ENCODE data around the gene HPCA.

The HPCA gene

GRCh38 chr1:32886004-32886827, at the start of gene HPCA:
Gene HPCA (plus strand): TSS chr1:32886491. CDS start chr1:32888899, 2,408 bp downstream.
- no peak for TF ChIP-seq POLR2A (IDR thresholded peaks at IDR 0.05; ENCODE audit: low read length)
- no peak for TF ChIP-seq GATA1 (IDR thresholded peaks at IDR 0.05; ENCODE audit: low read depth, low read length)
- DNase-seq: peak; percentile 68 to 70

DNA sequence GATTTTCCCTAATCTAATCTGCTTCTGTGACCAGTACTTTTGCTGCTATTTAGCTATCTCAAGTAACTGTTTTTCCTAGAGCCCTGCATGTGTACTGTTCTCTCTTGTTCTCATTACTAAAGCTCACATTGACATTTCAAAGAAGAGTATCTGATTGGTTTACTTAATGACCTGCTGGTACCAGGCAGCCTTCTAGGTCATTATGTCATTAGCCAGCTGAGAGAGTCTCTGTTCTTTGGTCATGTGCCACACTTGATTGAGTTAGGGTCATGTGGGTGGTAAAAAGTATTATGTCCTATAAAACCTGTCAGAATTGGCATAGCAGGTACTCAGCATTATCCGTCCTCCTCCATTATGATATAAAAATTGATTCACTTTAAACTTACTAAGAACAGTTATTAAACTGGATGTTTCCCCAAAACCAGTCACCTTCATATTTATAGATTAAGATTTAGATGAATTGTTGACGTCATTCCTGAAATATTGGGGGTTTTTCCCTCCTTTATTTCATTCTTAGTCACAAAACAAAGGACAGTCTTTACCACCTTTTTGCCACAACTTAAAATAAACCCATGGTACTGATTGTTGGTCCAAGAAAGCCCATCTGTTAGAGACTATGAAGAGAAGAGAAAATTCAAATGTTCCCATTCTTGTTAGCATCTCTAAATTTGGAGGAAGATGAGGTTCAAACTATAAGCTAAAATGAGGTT, 37.8 kb upstream of the HPCA start:
- TF ChIP-seq POLR2A (IDR thresholded peaks at IDR 0.05; ENCODE audit: low read length): no peak
- TF ChIP-seq GATA1 (IDR thresholded peaks at IDR 0.05; ENCODE audit: low read depth, low read length): no peak
- DNase-seq: no peak

DNA sequence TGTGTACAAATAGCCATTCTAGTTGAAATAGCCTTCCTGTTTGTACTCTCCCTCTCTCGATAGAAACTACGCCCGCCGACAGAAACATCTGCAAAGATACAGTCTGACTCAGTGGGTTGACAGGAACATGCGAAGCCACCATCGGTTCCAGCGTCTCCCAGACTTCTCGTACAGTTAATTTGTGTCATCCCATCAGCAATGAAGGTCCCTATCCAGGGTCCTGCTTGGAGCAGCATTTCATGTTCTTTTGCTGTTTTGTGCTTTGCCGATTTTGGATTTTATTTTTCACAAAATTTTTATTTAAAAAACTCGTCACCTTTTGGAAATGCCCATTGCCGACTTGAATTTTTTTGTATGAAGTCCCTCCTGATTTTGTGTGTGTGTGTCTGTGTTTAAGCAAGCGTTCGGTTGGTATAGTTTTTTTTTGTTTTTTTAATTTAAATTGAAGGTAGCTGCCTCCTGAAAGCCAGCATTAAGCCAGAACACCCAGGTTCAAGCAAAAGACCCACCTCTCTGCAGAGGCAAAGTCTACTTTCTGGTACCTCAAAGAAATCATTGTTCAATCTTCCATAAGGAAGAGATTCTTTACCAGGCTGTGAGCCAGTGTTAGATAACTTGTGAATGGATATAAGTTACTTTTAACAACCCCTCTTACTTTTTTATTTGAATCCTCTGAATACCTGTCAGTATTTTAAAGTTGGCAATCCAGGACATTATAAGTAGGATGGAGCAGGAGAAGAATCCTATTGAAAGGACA, 30.3 kb upstream of the HPCA start:
- no peak for TF ChIP-seq POLR2A (IDR thresholded peaks at IDR 0.05; ENCODE audit: low read length)
- no peak for TF ChIP-seq GATA1 (IDR thresholded peaks at IDR 0.05; ENCODE audit: low read depth, low read length)
- no peak for DNase-seq

GRCh38 chr1:32858136-32858535, 28.2 kb upstream of the HPCA start:
- TF ChIP-seq POLR2A (IDR thresholded peaks at IDR 0.05; ENCODE audit: low read length): no peak
- no peak for TF ChIP-seq GATA1 (IDR thresholded peaks at IDR 0.05; ENCODE audit: low read depth, low read length)

GRCh38 chr1:32858791-32859190, 27.5 kb upstream of the HPCA start:
- TF ChIP-seq POLR2A (IDR thresholded peaks at IDR 0.05; ENCODE audit: low read length) (no peak), GATA1 (IDR thresholded peaks at IDR 0.05; ENCODE audit: low read depth, low read length) (no peak)
- DNase-seq: no peak

More at GRCh38 chr1:32858136-32858535, 28.2 kb upstream of the HPCA start:
- no peak for DNase-seq

GRCh38 chr1:32859915-32860314, 26.4 kb upstream of the HPCA start:
- TF ChIP-seq POLR2A (IDR thresholded peaks at IDR 0.05; ENCODE audit: low read length): no peak
- no peak for TF ChIP-seq GATA1 (IDR thresholded peaks at IDR 0.05; ENCODE audit: low read depth, low read length)
- DNase-seq: no peak

DNA sequence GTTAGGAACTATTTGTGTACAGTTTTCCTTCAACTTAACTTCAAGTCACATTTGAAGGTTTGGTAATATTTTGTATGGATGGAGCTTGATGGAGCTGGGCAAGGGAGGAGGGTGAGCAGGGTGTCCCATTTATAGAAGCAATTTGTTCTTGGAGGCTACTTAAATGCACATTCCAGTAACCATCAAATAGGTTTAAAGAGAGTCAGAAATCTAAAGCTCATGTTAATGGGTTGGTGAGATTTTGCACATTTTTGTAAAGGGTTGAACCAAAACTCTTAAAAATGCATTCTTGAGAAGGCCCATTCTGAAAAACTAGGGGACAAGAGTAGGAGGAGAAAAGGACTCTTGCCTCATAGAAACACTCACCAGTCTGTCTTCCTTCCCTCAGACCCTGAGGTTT, 25.7 kb upstream of the HPCA start:
- no peak for DNase-seq
- TF ChIP-seq GATA1 (IDR thresholded peaks at IDR 0.05; ENCODE audit: low read depth, low read length): no peak
- TF ChIP-seq POLR2A (IDR thresholded peaks at IDR 0.05; ENCODE audit: low read length): no peak

DNA sequence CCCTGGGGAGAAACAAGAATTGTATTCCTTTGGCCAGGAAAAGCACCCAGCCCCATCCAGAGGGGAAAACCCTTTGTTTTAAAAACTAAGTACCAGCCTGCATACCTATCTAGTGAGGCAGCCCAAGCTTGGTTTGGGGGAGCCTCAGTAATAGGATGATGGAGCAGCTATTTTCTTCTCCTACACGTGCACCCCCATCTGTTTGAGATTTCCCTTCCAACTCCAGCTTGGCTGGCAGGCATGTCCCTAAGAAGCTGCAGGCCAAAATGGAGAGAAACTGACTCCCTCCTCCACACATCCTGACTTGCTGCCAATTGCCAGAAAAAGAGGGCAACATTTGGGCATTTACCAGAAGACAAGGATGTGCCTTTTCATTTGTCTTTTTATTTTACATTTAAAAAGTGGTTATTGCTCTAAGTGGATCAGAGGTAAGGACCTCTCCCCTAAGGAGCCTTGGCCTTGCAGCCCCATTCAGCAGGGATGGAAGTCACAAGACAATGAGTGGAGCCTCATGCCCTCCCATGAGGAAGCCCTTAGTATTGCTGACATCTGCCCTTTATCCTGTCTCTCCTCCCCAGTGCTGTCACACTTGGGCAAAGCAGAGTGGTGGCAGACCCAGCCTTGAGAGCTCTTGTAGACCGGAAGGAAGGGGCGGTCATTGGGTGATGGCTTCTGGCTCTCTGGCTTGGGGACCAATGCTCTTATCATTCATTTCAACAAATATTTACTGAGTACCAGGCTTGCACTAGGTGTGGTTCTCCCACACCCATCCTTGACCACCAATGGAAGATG, 24.2 kb upstream of the HPCA start:
- TF ChIP-seq GATA1 (IDR thresholded peaks at IDR 0.05; ENCODE audit: low read depth, low read length): no peak
- no peak for TF ChIP-seq POLR2A (IDR thresholded peaks at IDR 0.05; ENCODE audit: low read length)

DNA sequence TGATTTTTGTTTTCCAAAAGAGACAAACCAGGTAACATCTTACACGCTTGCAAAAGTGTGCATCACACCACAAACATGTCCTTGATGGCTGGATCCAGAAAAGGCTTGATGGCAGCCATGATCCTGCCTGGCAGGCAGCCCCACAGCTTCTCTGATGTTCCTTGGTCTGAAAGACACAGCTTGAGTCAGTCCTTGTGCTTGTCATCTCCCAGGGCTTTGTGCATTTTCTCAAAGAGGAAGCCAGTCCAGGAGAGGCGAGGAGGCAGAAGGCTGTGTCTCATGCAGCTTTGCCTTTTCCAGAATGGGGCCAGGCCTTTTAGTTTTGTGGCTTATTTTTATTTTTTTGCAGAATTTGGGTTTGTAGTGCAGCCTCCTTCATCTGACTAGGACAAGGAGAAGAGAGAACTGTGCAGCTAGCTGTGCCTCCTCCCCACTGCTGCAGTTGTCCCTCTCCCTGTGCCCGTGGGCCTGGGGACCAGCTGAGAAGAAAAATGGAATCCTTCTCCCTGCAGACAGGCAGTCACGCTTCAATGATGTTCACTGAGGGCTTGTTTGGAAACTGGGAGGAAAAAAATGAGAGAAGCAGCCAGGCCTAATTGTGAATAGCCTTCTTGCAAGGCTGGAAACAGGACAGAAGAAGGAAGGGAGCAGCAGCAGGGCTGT, 22.9 kb upstream of the HPCA start:
- TF ChIP-seq POLR2A (IDR thresholded peaks at IDR 0.05; ENCODE audit: low read length) (no peak), GATA1 (IDR thresholded peaks at IDR 0.05; ENCODE audit: low read depth, low read length) (no peak)

More for the DNA sequence above, 24.2 kb upstream of the HPCA start:
- no peak for DNase-seq

GRCh38 chr1:32863881-32864245, 22.4 kb upstream of the HPCA start:
- no peak for DNase-seq
- TF ChIP-seq POLR2A (IDR thresholded peaks at IDR 0.05; ENCODE audit: low read length) (no peak), GATA1 (IDR thresholded peaks at IDR 0.05; ENCODE audit: low read depth, low read length) (no peak)

More for the DNA sequence above, 22.9 kb upstream of the HPCA start:
- no peak for DNase-seq

GRCh38 chr1:32864375-32865019, 21.8 kb upstream of the HPCA start:
- TF ChIP-seq POLR2A (IDR thresholded peaks at IDR 0.05; ENCODE audit: low read length) (no peak), GATA1 (IDR thresholded peaks at IDR 0.05; ENCODE audit: low read depth, low read length) (no peak)
- no peak for DNase-seq

GRCh38 chr1:32865639-32866405, 20.5 kb upstream of the HPCA start:
- DNase-seq: no peak
- no peak for TF ChIP-seq POLR2A (IDR thresholded peaks at IDR 0.05; ENCODE audit: low read length)
- no peak for TF ChIP-seq GATA1 (IDR thresholded peaks at IDR 0.05; ENCODE audit: low read depth, low read length)

All from erythroblast (primary cell).